GM21526 (cell line): ENCODE results near the gene GPANK1.

ENCODE experiments used
- ATAC-seq: cut with Tn5 transposase; IDR thresholded peaks from one replicate; pipeline ENCODE4 v1.9.1; 2021; ENCODE audit warnings: moderate library complexity; ENCODE audit not compliant: unreplicated experiment, low FRiP score

The GPANK1 gene

GRCh38 chr6:31643818-31644454, 20.9 kb downstream of the GPANK1 start:
- ATAC-seq = no peak

- ATAC-seq = no peak
Measured at GRCh38 chr6:31642798-31643570, 21.8 kb downstream of the GPANK1 start.

GRCh38 chr6:31641370-31641769, 23.4 kb downstream of the GPANK1 start:
- ATAC-seq = no peak

- no peak for ATAC-seq
Measured at GRCh38 chr6:31640612-31641011, 24.2 kb downstream of the GPANK1 start.

- no peak for ATAC-seq
Measured at GRCh38 chr6:31639449-31639861, 25.3 kb downstream of the GPANK1 start.

GRCh38 chr6:31639043-31639442, 25.8 kb downstream of the GPANK1 start:
- no peak for ATAC-seq

- no peak for ATAC-seq
Measured at GRCh38 chr6:31636698-31637596, 27.9 kb downstream of the GPANK1 start.

- ATAC-seq = no peak
Measured at GRCh38 chr6:31634969-31635575, 29.7 kb downstream of the GPANK1 start.

GRCh38 chr6:31634131-31634530, 30.7 kb downstream of the GPANK1 start:
- ATAC-seq = no peak

- ATAC-seq = no peak
Measured at GRCh38 chr6:31633447-31633846, 31.4 kb downstream of the GPANK1 start.

- ATAC-seq = no peak
Measured at GRCh38 chr6:31632279-31632946, 32.4 kb downstream of the GPANK1 start.

GRCh38 chr6:31631681-31632278, 33.0 kb downstream of the GPANK1 start:
- ATAC-seq = no peak

- ATAC-seq = no peak
Measured at GRCh38 chr6:31631209-31631608, 33.6 kb downstream of the GPANK1 start.

GRCh38 chr6:31630177-31630934, 34.4 kb downstream of the GPANK1 start:
- no peak for ATAC-seq

GRCh38 chr6:31629014-31629413, 35.8 kb downstream of the GPANK1 start:
- ATAC-seq = no peak

- ATAC-seq = no peak
Measured at GRCh38 chr6:31627690-31628287, 37.0 kb downstream of the GPANK1 start.

GRCh38 chr6:31626952-31627351, 37.8 kb downstream of the GPANK1 start:
- no peak for ATAC-seq

GRCh38 chr6:31624070-31624469, 40.7 kb downstream of the GPANK1 start:
- ATAC-seq = no peak

GRCh38 chr6:31622684-31623091, 42.1 kb downstream of the GPANK1 start:
- ATAC-seq = no peak
